ENCODE measurements around the gene PTPN2. TPM values are rescaled to one million over a fixed set of nuclear protein-coding genes. Genes with fewer than 3 reads are reported as not detected.

Gene PTPN2
- total RNA-seq, 8 experiments from 2014 or later, result 12.8 to 50.2 (median 23.8) TPM

- in situ Hi-C loops (cut with MboI; ENCODE audit: low pct_unique_long_range_greater_than_20kb in 2 of 9, low sequenced_read_pairs in 9 of 9, unreplicated experiment in 9 of 9), result no loop called here
- 89 to 100% (median 93%) methylated on average over 1 to 2 of the region's 2 CpGs; no CpG with 5 or more reads in 1 of the 10 experiments for WGBS, 10 experiments
Observed at GRCh38 chr18:12849548-12849947, 34.5 kb downstream of the PTPN2 start.

GRCh38 chr18:12848405-12848804 lies 35.6 kb downstream of the PTPN2 start:
- no peak for ATAC-seq (replicated peaks in 6 of 8)
- no peak overlapping the region for H3K4me3 ChIP-seq
- H3K27ac ChIP-seq, result no peak overlapping the region
- no peaks in the 10 kb centered on the region for H3K4me1 ChIP-seq (replicated peaks in 1 of 2)
- in situ Hi-C loops (cut with MboI; ENCODE audit: low pct_unique_long_range_greater_than_20kb in 2 of 9, low sequenced_read_pairs in 9 of 9, unreplicated experiment in 9 of 9), result no loop called here
- 57 to 100% (median 100%) methylated on average over 1 of the region's 1 CpG; no CpG with 5 or more reads in 5 of the 10 experiments for WGBS, 10 experiments

More at GRCh38 chr18:12849548-12849947, 34.5 kb downstream of the PTPN2 start:
- no peaks in the 10 kb centered on the region for H3K4me1 ChIP-seq (replicated peaks in 1 of 2)
- no peak for ATAC-seq (replicated peaks in 6 of 8)
- H3K27ac ChIP-seq, result no peak overlapping the region
- no peak overlapping the region for H3K4me3 ChIP-seq

- in situ Hi-C loops (cut with MboI; ENCODE audit: low pct_unique_long_range_greater_than_20kb in 2 of 9, low sequenced_read_pairs in 9 of 9, unreplicated experiment in 9 of 9), result no loop called here
Observed at GRCh38 chr18:12844391-12844790, 39.6 kb downstream of the PTPN2 start.

GRCh38 chr18:12843420-12844350 lies 40.4 kb downstream of the PTPN2 start:
- H3K4me1 ChIP-seq (replicated peaks in 1 of 2), result no peaks in the 10 kb centered on the region
- H3K27ac ChIP-seq, result no peak overlapping the region
- ATAC-seq (replicated peaks in 6 of 8), result peak in 2 of 8 experiments; percentile 17 to 44
- no peak overlapping the region for H3K4me3 ChIP-seq
- WGBS, 10 experiments, result 71 to 100% (median 85%) methylated on average over 1 to 8 of the region's 12 CpGs
- in situ Hi-C loops (cut with MboI; ENCODE audit: low pct_unique_long_range_greater_than_20kb in 2 of 9, low sequenced_read_pairs in 9 of 9, unreplicated experiment in 9 of 9), result no loop called here

More at GRCh38 chr18:12844391-12844790, 39.6 kb downstream of the PTPN2 start:
- Histone ChIP-seq H3K27ac (no peak overlapping the region), H3K4me1 (replicated peaks in 1 of 2) (no peaks in the 10 kb centered on the region), H3K4me3 (no peak overlapping the region)
- WGBS, 10 experiments, result 60 to 100% (median 80%) methylated on average over 1 to 2 of the region's 2 CpGs
- ATAC-seq (replicated peaks in 6 of 8), result no peak

GRCh38 chr18:12842459-12843380 lies 41.3 kb downstream of the PTPN2 start:
- Histone ChIP-seq H3K4me3 (no peak overlapping the region), H3K27ac (no peak overlapping the region), H3K4me1 (replicated peaks in 1 of 2) (peaks cover 0 to 5% of the 10 kb centered on the region in 2 donors)
- ATAC-seq (replicated peaks in 6 of 8), result no peak
- WGBS, 10 experiments, result 84 to 100% (median 93%) methylated on average over 4 to 15 of the region's 17 CpGs
- in situ Hi-C loops (cut with MboI; ENCODE audit: low pct_unique_long_range_greater_than_20kb in 2 of 9, low sequenced_read_pairs in 9 of 9, unreplicated experiment in 9 of 9), result no loop called here

- no peak overlapping the region for H3K27ac ChIP-seq
- in situ Hi-C loops (cut with MboI; ENCODE audit: low pct_unique_long_range_greater_than_20kb in 2 of 9, low sequenced_read_pairs in 9 of 9, unreplicated experiment in 9 of 9), result no loop called here
- no peak for ATAC-seq (replicated peaks in 6 of 8)
- 88 to 100% (median 96%) methylated on average over 1 to 6 of the region's 6 CpGs; no CpG with 5 or more reads in 2 of the 10 experiments for WGBS, 10 experiments
- no peak overlapping the region for H3K4me3 ChIP-seq
- peaks cover 0 to 9% of the 10 kb centered on the region in 2 donors for H3K4me1 ChIP-seq (replicated peaks in 1 of 2)
Observed at GRCh38 chr18:12841070-12841469, 43.0 kb downstream of the PTPN2 start.

GRCh38 chr18:12840382-12840781 lies 43.7 kb downstream of the PTPN2 start:
- 80 to 100% (median 100%) methylated on average over 1 to 3 of the region's 3 CpGs; no CpG with 5 or more reads in 3 of the 10 experiments for WGBS, 10 experiments
- Histone ChIP-seq H3K4me3 (no peak overlapping the region), H3K4me1 (replicated peaks in 1 of 2) (peaks cover 0 to 9% of the 10 kb centered on the region in 2 donors), H3K27ac (no peak overlapping the region)
- in situ Hi-C loops (cut with MboI; ENCODE audit: low pct_unique_long_range_greater_than_20kb in 2 of 9, low sequenced_read_pairs in 9 of 9, unreplicated experiment in 9 of 9), result no loop called here
- ATAC-seq (replicated peaks in 6 of 8), result no peak

- peaks cover 0 to 9% of the 10 kb centered on the region in 2 donors for H3K4me1 ChIP-seq (replicated peaks in 1 of 2)
- in situ Hi-C loops (cut with MboI; ENCODE audit: low pct_unique_long_range_greater_than_20kb in 2 of 9, low sequenced_read_pairs in 9 of 9, unreplicated experiment in 9 of 9), result no loop called here
- 86 to 100% (median 100%) methylated on average over 1 of the region's 1 CpG; no CpG with 5 or more reads in 3 of the 10 experiments for WGBS, 10 experiments
- ATAC-seq (replicated peaks in 6 of 8), result peak in 3 of 8 experiments; percentile 8 to 62 (median 17)
- H3K27ac ChIP-seq, result no peak overlapping the region
- H3K4me3 ChIP-seq, result no peak overlapping the region
Observed at GRCh38 chr18:12839526-12840196, 44.4 kb downstream of the PTPN2 start.

GRCh38 chr18:12839057-12839525 lies 44.9 kb downstream of the PTPN2 start:
- in situ Hi-C loops (cut with MboI; ENCODE audit: low pct_unique_long_range_greater_than_20kb in 2 of 9, low sequenced_read_pairs in 9 of 9, unreplicated experiment in 9 of 9), result no loop called here
- H3K4me1 ChIP-seq (replicated peaks in 1 of 2), result peaks cover 0 to 9% of the 10 kb centered on the region in 2 donors
- H3K4me3 ChIP-seq, result no peak overlapping the region
- 80 to 100% (median 94%) methylated on average over 1 to 2 of the region's 2 CpGs; no CpG with 5 or more reads in 2 of the 10 experiments for WGBS, 10 experiments
- H3K27ac ChIP-seq, result no peak overlapping the region
- ATAC-seq (replicated peaks in 6 of 8), result no peak

- Histone ChIP-seq H3K4me1 (replicated peaks in 1 of 2) (peaks cover 0 to 9% of the 10 kb centered on the region in 2 donors), H3K4me3 (no peak overlapping the region), H3K27ac (no peak overlapping the region)
- peak in 4 of 8 experiments; percentile 15 to 93 (median 90) for ATAC-seq (replicated peaks in 6 of 8)
- in situ Hi-C loops (cut with MboI; ENCODE audit: low pct_unique_long_range_greater_than_20kb in 2 of 9, low sequenced_read_pairs in 9 of 9, unreplicated experiment in 9 of 9), result no loop called here
- WGBS, 10 experiments, result 33 to 89% (median 72%) methylated on average over 2 to 4 of the region's 4 CpGs; no CpG with 5 or more reads in 4 of the 10 experiments
Observed at GRCh38 chr18:12838178-12838634, 45.8 kb downstream of the PTPN2 start.

- H3K4me3 ChIP-seq, result no peak overlapping the region
- no peak overlapping the region for H3K27ac ChIP-seq
- ATAC-seq (replicated peaks in 6 of 8), result peak in 3 of 8 experiments; percentile 10 to 40 (median 13)
- in situ Hi-C loops (cut with MboI; ENCODE audit: low pct_unique_long_range_greater_than_20kb in 2 of 9, low sequenced_read_pairs in 9 of 9, unreplicated experiment in 9 of 9), result no loop called here
- peaks cover 0 to 9% of the 10 kb centered on the region in 2 donors for H3K4me1 ChIP-seq (replicated peaks in 1 of 2)
Observed at GRCh38 chr18:12837747-12838146, 46.3 kb downstream of the PTPN2 start.

GRCh38 chr18:12836551-12836950 lies 47.5 kb downstream of the PTPN2 start:
- in situ Hi-C loops (cut with MboI; ENCODE audit: low pct_unique_long_range_greater_than_20kb in 2 of 9, low sequenced_read_pairs in 9 of 9, unreplicated experiment in 9 of 9), result no loop called here
- no peak for ATAC-seq (replicated peaks in 6 of 8)
- Histone ChIP-seq H3K27ac (no peak overlapping the region), H3K4me3 (no peak overlapping the region), H3K4me1 (replicated peaks in 1 of 2) (peaks cover 0 to 9% of the 10 kb centered on the region in 2 donors)
- WGBS, 10 experiments, result 77 to 98% (median 92%) methylated on average over 2 to 5 of the region's 5 CpGs
